Liver (tissue), 9 donors: ENCODE data around the gene CLDN16. TPM values are rescaled to one million over a fixed set of nuclear protein-coding genes. Genes with fewer than 3 reads are reported as not detected.

ENCODE experiments used
- DNase-seq: peaks from one replicate; pipeline ENCODE4 v3.0.0-alpha.2; 2017; ENCODE audit warnings: low spot score
- H3K27ac ChIP-seq, 2 donors: one replicate each; pipeline ENCODE4 v1.7.0; 2013; ENCODE audit warnings: inconsistent platforms in 2 of 2, low read length in 2 of 2, control low read depth in 1 of 2, low read depth in 1 of 2, mild to moderate bottlenecking in 1 of 2
- H3K27me3 ChIP-seq, 4 donors: one replicate each; pipeline versions ENCODE4 v1.6.1 to v1.7.0; 2013; ENCODE audit warnings: low read length in 3 of 4, inconsistent platforms in 1 of 4, mild to moderate bottlenecking in 1 of 4, moderate library complexity in 1 of 4; ENCODE audit not compliant: control insufficient read depth in 4 of 4, insufficient read depth in 4 of 4
- H3K36me3 ChIP-seq, 4 donors: one replicate each; pipeline versions ENCODE4 v1.6.1 to v1.7.0; 2013; ENCODE audit warnings: low read length in 3 of 4, mild to moderate bottlenecking in 3 of 4, low read depth in 1 of 4, moderate library complexity in 1 of 4; ENCODE audit not compliant: control insufficient read depth in 4 of 4, insufficient read depth in 3 of 4
- H3K4me1 ChIP-seq, 4 donors: one replicate each; pipeline versions ENCODE4 v1.6.1 to v1.7.0; 2013; ENCODE audit warnings: low read length in 3 of 4, mild to moderate bottlenecking in 3 of 4, moderate library complexity in 1 of 4; ENCODE audit not compliant: control insufficient read depth in 4 of 4, insufficient read depth in 4 of 4
- H3K4me3 ChIP-seq, 3 donors: one replicate each; pipeline versions ENCODE4 v1.6.1 to v1.7.0; 2013; ENCODE audit warnings: low read length in 3 of 3, control low read depth in 1 of 3, low read depth in 1 of 3, mild to moderate bottlenecking in 1 of 3
- H3K9ac ChIP-seq, 2 donors: one replicate each; pipeline ENCODE4 v1.7.0; 2013; ENCODE audit warnings: low read length in 2 of 2, mild to moderate bottlenecking in 2 of 2, moderate library complexity in 2 of 2, control low read depth in 1 of 2, low read depth in 1 of 2
- H3K9me3 ChIP-seq, 4 donors: one replicate each; pipeline versions ENCODE4 v1.6.1 to v1.7.0; 2013; ENCODE audit warnings: low read length in 3 of 4; ENCODE audit not compliant: control insufficient read depth in 4 of 4
- EGR1 ChIP-seq, 2 donors: IDR thresholded peaks; 2 replicates each; pipeline ENCODE4 v1.6.1; 2016 to 2018; ENCODE audit warnings: antibody characterized with exemption in 2 of 2, low read depth in 2 of 2
- FOXA1 ChIP-seq: IDR thresholded peaks from 2 replicates; pipeline ENCODE4 v1.6.1; 2016; ENCODE audit warnings: antibody characterized with exemption
- GABPA ChIP-seq, 2 donors: IDR thresholded peaks in 1 of 2; conservative IDR thresholded peaks in 1 of 2; 2 replicates each; pipeline ENCODE4 v1.6.1; 2016; ENCODE audit warnings: antibody characterized with exemption in 2 of 2, mild to moderate bottlenecking in 1 of 2, moderate library complexity in 1 of 2
- HNF4G ChIP-seq: IDR thresholded peaks from 2 replicates; pipeline ENCODE4 v1.6.1; 2016; ENCODE audit warnings: antibody characterized with exemption
- NR2F2 ChIP-seq: IDR thresholded peaks from 2 replicates; pipeline ENCODE4 v1.6.1; 2016; ENCODE audit warnings: antibody characterized with exemption
- RAD21 ChIP-seq, 2 donors: IDR thresholded peaks; 2 replicates each; pipeline ENCODE4 v1.6.1; 2016; ENCODE audit warnings: antibody characterized with exemption in 2 of 2, mild to moderate bottlenecking in 2 of 2
- RXRA ChIP-seq, 2 donors: IDR thresholded peaks; 2 replicates each; pipeline ENCODE4 v1.6.1; 2017 to 2018; ENCODE audit warnings: antibody characterized with exemption in 2 of 2, mild to moderate bottlenecking in 1 of 2
- YY1 ChIP-seq: IDR thresholded peaks from 2 replicates; pipeline ENCODE4 v1.6.1; 2016; ENCODE audit warnings: antibody characterized with exemption, mild to moderate bottlenecking
- WGBS: extraction: QIAGEN DNeasy Blood & Tissue Kit; methylation state at CpG from one replicate; pipeline ENCODE4 v1.1.7; 2013; 5-methylcytosine and 5-hydroxymethylcytosine counted together
- polyA plus RNA-seq, 2 donors: library from polyadenylated mRNA; stranded (reverse) in 1 of 2; unstranded in 1 of 2; fragments of 200-250 nt in 1 of 2; fragments of >200 nt in 1 of 2; fragmentation: Nextera tagmentation in 1 of 2; extraction: Ambion mirVana in 1 of 2; gene quantifications; one replicate each; pipeline versions ENCODE4 v1.2.1 to v1.2.3, GENCODE V29; 2013 to 2015
- total RNA-seq, 2 donors: library from RNA; depleted of rRNA; stranded (reverse); fragments of >200 nt; gene quantifications; one replicate each; pipeline ENCODE4 v1.2.3, GENCODE V29; 2014
- TF ChIP-seq, protein P1 (sequence below): IDR thresholded peaks from 2 replicates; pipeline ENCODE4 v1.6.1; 2016; ENCODE audit warnings: antibody characterized with exemption
- TF ChIP-seq, protein P2 (sequence below): fragments of 150-350 bp; IDR thresholded peaks from 2 replicates; pipeline ENCODE4 v1.5.1; 2017; ENCODE audit warnings: improper control_type of control experiment, low read depth, low read length; ENCODE audit not compliant: missing input control
- TF ChIP-seq, protein P3 (sequence below): IDR thresholded peaks from 2 replicates; pipeline ENCODE4 v1.6.1; 2016; ENCODE audit warnings: antibody characterized with exemption
- TF ChIP-seq, protein P4 (sequence below): IDR thresholded peaks from 2 replicates; pipeline ENCODE4 v1.6.1; 2016; ENCODE audit warnings: antibody characterized with exemption, mild to moderate bottlenecking
- TF ChIP-seq, protein P5 (sequence below): IDR thresholded peaks from 2 replicates; pipeline ENCODE4 v1.6.1; 2016; ENCODE audit warnings: antibody characterized with exemption
- donor health status: healthy.
- donor health status: healthy.
- donor health status: healthy.
- donor health status: healthy.
- donor health status: healthy.

Gene CLDN16
- total and polyA plus RNA-seq, 4 donors, result 0.22 to 0.89 (median 0.70) TPM

DNA sequence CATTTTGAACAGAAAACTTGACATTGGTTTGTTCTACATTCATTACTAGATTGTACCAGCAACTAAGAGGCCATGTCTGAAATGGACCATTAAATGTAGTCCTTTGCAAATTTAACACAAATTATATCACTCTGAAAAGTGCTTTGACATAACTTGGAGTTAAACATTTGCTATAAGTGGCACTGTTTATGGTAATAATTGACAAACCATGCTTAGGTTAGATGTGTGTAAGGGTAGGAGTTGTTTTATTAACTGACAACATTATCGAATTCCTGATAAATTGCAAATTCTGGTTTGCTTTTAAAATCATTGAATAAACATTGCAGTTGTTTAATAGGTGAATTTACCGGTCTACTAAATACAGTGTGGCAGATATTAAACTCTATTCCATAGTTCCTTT lies 67.9 kb downstream of the CLDN16 start:
- H3K9ac ChIP-seq, result no peak overlapping the region
- TF ChIP-seq FOXA1 (no peak), EGR1 (IDR thresholded peaks at IDR 0.05; ENCODE audit: low read depth in 2 of 2) (no peak), RAD21 (IDR thresholded peaks at IDR 0.05) (no peak), NR2F2 (no peak), RXRA (IDR thresholded peaks at IDR 0.05) (no peak)
- TF ChIP-seq, protein P1, sequence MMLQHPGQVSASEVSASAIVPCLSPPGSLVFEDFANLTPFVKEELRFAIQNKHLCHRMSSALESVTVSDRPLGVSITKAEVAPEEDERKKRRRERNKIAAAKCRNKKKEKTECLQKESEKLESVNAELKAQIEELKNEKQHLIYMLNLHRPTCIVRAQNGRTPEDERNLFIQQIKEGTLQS, result no peak
- TF ChIP-seq, protein P2, sequence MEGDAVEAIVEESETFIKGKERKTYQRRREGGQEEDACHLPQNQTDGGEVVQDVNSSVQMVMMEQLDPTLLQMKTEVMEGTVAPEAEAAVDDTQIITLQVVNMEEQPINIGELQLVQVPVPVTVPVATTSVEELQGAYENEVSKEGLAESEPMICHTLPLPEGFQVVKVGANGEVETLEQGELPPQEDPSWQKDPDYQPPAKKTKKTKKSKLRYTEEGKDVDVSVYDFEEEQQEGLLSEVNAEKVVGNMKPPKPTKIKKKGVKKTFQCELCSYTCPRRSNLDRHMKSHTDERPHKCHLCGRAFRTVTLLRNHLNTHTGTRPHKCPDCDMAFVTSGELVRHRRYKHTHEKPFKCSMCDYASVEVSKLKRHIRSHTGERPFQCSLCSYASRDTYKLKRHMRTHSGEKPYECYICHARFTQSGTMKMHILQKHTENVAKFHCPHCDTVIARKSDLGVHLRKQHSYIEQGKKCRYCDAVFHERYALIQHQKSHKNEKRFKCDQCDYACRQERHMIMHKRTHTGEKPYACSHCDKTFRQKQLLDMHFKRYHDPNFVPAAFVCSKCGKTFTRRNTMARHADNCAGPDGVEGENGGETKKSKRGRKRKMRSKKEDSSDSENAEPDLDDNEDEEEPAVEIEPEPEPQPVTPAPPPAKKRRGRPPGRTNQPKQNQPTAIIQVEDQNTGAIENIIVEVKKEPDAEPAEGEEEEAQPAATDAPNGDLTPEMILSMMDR, result no peak
- TF ChIP-seq, protein P3, sequence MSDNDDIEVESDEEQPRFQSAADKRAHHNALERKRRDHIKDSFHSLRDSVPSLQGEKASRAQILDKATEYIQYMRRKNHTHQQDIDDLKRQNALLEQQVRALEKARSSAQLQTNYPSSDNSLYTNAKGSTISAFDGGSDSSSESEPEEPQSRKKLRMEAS, result no peak
- H3K4me3 ChIP-seq, result no peak overlapping the region
- H3K36me3 ChIP-seq, result no peaks in the 10 kb centered on the region
- peaks cover 0 to 9% (median 0%) of the 10 kb centered on the region in 4 donors for H3K4me1 ChIP-seq
- no peaks in the 10 kb centered on the region for H3K9me3 ChIP-seq
- H3K27me3 ChIP-seq, result no peaks in the 10 kb centered on the region
- no peak overlapping the region for H3K27ac ChIP-seq
- 49% methylated on average over 2 of the region's 2 CpGs for WGBS
- DNase-seq, result no peak

DNA sequence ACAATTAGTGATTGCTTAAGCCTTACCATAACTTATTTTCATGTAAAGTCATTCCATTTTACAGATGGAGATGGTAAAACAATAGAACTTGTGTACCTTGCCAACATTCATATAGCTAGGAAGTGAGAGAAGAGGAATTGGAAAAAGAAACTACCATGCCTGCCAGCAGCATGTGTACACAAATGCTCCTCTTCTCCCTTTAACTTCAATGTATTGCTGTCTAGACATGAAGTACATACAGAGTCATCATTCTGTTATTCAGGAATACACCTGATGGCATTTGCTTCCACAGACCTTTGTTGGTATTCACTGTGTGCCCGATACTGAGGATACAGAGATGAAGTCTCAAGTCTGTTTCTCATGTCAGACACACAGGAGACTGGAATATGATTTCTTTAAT lies 68.8 kb downstream of the CLDN16 start:
- Histone ChIP-seq H3K9me3 (no peaks in the 10 kb centered on the region), H3K27me3 (no peaks in the 10 kb centered on the region), H3K36me3 (no peaks in the 10 kb centered on the region), H3K4me1 (peaks cover 0 to 9% (median 0%) of the 10 kb centered on the region in 4 donors), H3K27ac (no peak overlapping the region), H3K4me3 (no peak overlapping the region), H3K9ac (no peak overlapping the region)
- TF ChIP-seq, protein P4, sequence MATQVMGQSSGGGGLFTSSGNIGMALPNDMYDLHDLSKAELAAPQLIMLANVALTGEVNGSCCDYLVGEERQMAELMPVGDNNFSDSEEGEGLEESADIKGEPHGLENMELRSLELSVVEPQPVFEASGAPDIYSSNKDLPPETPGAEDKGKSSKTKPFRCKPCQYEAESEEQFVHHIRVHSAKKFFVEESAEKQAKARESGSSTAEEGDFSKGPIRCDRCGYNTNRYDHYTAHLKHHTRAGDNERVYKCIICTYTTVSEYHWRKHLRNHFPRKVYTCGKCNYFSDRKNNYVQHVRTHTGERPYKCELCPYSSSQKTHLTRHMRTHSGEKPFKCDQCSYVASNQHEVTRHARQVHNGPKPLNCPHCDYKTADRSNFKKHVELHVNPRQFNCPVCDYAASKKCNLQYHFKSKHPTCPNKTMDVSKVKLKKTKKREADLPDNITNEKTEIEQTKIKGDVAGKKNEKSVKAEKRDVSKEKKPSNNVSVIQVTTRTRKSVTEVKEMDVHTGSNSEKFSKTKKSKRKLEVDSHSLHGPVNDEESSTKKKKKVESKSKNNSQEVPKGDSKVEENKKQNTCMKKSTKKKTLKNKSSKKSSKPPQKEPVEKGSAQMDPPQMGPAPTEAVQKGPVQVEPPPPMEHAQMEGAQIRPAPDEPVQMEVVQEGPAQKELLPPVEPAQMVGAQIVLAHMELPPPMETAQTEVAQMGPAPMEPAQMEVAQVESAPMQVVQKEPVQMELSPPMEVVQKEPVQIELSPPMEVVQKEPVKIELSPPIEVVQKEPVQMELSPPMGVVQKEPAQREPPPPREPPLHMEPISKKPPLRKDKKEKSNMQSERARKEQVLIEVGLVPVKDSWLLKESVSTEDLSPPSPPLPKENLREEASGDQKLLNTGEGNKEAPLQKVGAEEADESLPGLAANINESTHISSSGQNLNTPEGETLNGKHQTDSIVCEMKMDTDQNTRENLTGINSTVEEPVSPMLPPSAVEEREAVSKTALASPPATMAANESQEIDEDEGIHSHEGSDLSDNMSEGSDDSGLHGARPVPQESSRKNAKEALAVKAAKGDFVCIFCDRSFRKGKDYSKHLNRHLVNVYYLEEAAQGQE, result no peak
- TF ChIP-seq YY1 (no peak), HNF4G (no peak), GABPA (IDR thresholded peaks at IDR 0.05 in 1 of 2, conservative IDR thresholded peaks at IDR 0.05 in 1 of 2) (no peak)
- TF ChIP-seq, protein P5, sequence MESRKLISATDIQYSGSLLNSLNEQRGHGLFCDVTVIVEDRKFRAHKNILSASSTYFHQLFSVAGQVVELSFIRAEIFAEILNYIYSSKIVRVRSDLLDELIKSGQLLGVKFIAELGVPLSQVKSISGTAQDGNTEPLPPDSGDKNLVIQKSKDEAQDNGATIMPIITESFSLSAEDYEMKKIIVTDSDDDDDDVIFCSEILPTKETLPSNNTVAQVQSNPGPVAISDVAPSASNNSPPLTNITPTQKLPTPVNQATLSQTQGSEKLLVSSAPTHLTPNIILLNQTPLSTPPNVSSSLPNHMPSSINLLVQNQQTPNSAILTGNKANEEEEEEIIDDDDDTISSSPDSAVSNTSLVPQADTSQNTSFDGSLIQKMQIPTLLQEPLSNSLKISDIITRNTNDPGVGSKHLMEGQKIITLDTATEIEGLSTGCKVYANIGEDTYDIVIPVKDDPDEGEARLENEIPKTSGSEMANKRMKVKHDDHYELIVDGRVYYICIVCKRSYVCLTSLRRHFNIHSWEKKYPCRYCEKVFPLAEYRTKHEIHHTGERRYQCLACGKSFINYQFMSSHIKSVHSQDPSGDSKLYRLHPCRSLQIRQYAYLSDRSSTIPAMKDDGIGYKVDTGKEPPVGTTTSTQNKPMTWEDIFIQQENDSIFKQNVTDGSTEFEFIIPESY, result no peak
- TF ChIP-seq, protein P1, result no peak
- WGBS, result 94% methylated on average over 1 of the region's 1 CpG
- no peak for DNase-seq
